NT2/D1 (cell line): ENCODE results near the gene PPAN.

ENCODE experiments used
- SUZ12 ChIP-seq: IDR thresholded peaks from 2 replicates; pipeline ENCODE4 v1.6.1; 2011; ENCODE audit not compliant: insufficient read length, insufficient read depth; ENCODE audit errors: extremely low read depth
- YY1 ChIP-seq: IDR thresholded peaks from 2 replicates; pipeline ENCODE4 v1.6.1; 2011; ENCODE audit not compliant: insufficient read length, insufficient read depth

GRCh38 chr19:10083911-10084310, 22.3 kb upstream of the PPAN start:
- TF ChIP-seq SUZ12, result no peak
- no peak for TF ChIP-seq YY1
